Measurements from ENCODE around the gene CDK5R2. TPM values are rescaled to one million over a fixed set of nuclear protein-coding genes. Genes with fewer than 3 reads are reported as not detected.
"Not testable (repeated sequence)": the region's sequence is repeated elsewhere in the genome, so short reads cannot be mapped to it uniquely, and the experiment has no call there.

The CDK5R2 gene
- 0.67 TPM for polyA plus RNA-seq (2013, experiment 1 of 4)
- polyA plus RNA-seq (2013, experiment 2 of 4) = 0.48 TPM
- polyA plus RNA-seq (2013, experiment 3 of 4) = 0.43 TPM
- polyA plus RNA-seq (2013, experiment 4 of 4) = 0.61 TPM

DNA sequence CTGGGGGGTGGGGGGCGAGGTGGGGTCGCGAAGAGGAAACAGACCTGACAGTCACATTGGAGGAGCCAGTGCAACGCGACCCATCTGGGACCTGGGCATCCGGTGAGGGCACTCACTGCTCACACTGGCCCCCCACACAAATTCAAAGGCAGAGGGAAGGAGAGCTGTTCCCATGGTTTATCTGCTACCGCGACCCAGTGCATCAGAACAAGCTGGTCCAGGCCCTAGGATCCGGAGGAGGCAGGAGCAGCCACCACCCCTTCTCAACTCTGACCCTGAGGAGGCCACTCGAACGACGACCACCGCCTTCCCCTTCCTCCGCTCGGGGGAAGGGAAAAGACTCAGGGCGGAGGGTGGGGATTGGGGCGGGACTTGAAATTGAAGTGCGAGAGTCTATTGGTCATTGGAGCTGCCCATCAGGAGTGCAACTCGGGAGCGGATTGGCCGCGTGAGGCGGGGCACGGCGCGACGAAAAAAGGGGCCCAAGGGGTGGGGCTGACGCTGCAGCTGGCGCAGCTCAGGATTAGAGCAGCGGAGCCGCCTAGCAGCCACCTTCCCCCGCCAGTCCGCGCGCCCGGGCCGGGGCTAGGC lies at the start of gene CDK5R2:
TSS of gene CDK5R2 (plus strand) at position 526 of the 591 bp plus-strand sequence. CDS start 155 bp downstream, outside the sequence.
- peaks cover 80% of the 10 kb centered on the region for H3K27me3 ChIP-seq (ENCODE audit: control insufficient read depth, insufficient read depth, low read length, poor library complexity, severe bottlenecking)
- 1% methylated on average over 37 of the region's 37 CpGs for WGBS, 2 experiments
- H3K27ac ChIP-seq (ENCODE audit: insufficient read depth, low read depth, low read length, poor library complexity, severe bottlenecking) = no peak within 1 kb of the TSS
- H3K9me3 ChIP-seq (ENCODE audit: control insufficient read depth, low read length) = no peaks in the 10 kb centered on the region
- H3K4me3 ChIP-seq (ENCODE audit: insufficient read depth, low read depth, low read length) = peak within 1 kb of the TSS; percentile 52
- H3K4me1 ChIP-seq (ENCODE audit: control insufficient read depth, insufficient read depth, low read length) = peaks cover 24% of the 10 kb centered on the region
- H3K36me3 ChIP-seq (ENCODE audit: control insufficient read depth, insufficient read depth, low read length) = no peaks in the 10 kb centered on the region

DNA sequence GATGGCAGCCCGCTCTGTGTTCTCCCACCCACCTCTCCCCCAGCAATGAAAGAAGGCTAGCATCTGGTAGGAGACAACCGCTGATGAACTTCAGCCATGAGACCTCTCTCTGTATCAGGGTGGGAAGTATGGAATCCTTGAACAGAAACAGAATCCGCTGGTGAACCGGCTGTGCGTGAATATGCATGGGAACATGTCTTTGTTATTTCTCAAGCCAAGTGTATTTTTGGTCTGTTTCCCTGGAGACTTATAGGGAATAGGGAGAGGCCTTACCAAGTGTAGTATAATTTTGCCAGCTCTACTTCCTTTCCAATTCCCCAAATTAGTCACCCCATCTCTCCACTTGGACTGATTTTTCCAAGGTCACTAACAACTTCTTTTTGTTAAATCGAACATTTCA lies 48.7 kb upstream of the CDK5R2 start:
- Histone ChIP-seq H3K36me3 (ENCODE audit: control insufficient read depth, insufficient read depth, low read length) (no peaks in the 10 kb centered on the region), H3K27ac (ENCODE audit: insufficient read depth, low read depth, low read length, poor library complexity, severe bottlenecking) (no peak overlapping the region), H3K9me3 (ENCODE audit: control insufficient read depth, low read length) (no peaks in the 10 kb centered on the region), H3K27me3 (ENCODE audit: control insufficient read depth, insufficient read depth, low read length, poor library complexity, severe bottlenecking) (peaks cover 28% of the 10 kb centered on the region), H3K4me1 (ENCODE audit: control insufficient read depth, insufficient read depth, low read length) (no peaks in the 10 kb centered on the region), H3K4me3 (ENCODE audit: insufficient read depth, low read depth, low read length) (no peak overlapping the region)
- WGBS, 2 experiments = 94 to 95% methylated on average over 6 of the region's 6 CpGs

DNA sequence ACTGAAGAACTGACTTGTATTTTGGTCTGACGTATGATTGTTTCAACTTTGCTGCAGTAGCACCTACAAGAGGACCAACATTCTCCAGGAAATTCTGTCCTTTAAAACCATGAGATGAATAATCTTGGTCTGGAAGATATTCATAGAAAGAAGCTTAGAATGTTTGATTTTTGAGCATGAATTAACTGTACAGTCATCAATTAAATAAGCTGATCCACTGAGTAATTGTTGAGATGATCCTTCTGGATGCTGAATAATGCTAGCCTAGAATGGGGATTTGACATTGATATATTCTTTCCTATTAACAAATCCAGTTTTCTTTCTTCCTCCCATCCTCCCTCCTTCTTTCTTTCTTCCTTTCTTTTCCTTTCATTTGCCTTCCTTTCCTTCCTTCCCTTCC lies 39.0 kb upstream of the CDK5R2 start:
- H3K9me3 ChIP-seq (ENCODE audit: control insufficient read depth, low read length) = peaks cover 2% of the 10 kb centered on the region
- H3K27ac ChIP-seq (ENCODE audit: insufficient read depth, low read depth, low read length, poor library complexity, severe bottlenecking) = no peak overlapping the region
- H3K36me3 ChIP-seq (ENCODE audit: control insufficient read depth, insufficient read depth, low read length) = no peaks in the 10 kb centered on the region
- H3K4me3 ChIP-seq (ENCODE audit: insufficient read depth, low read depth, low read length) = no peak overlapping the region
- H3K27me3 ChIP-seq (ENCODE audit: control insufficient read depth, insufficient read depth, low read length, poor library complexity, severe bottlenecking) = no peaks in the 10 kb centered on the region
- H3K4me1 ChIP-seq (ENCODE audit: control insufficient read depth, insufficient read depth, low read length) = no peaks in the 10 kb centered on the region
- WGBS, 2 experiments = 100% methylated on average over 1 of the region's 1 CpG

DNA sequence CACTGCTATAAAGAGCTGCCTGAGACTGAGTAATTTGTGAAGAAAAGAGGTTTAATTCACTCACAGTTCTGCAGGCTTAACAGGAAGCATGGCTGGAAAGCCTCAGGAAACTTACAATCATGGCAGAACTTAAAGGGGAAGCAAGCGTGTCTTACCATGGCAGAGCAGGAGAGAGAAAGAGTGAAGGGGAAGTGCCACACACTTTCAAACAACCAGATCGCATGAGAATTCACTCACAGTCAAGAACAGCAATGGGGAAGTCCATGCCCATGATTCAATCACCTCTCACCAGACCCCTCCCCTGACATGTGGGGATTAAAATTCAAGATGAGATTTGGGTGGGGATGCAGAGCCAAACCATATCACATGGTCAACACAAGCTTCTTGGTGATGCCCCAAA lies 34.7 kb upstream of the CDK5R2 start:
- Histone ChIP-seq H3K27ac (ENCODE audit: insufficient read depth, low read depth, low read length, poor library complexity, severe bottlenecking) (no peak overlapping the region), H3K4me1 (ENCODE audit: control insufficient read depth, insufficient read depth, low read length) (no peaks in the 10 kb centered on the region), H3K36me3 (ENCODE audit: control insufficient read depth, insufficient read depth, low read length) (no peaks in the 10 kb centered on the region), H3K27me3 (ENCODE audit: control insufficient read depth, insufficient read depth, low read length, poor library complexity, severe bottlenecking) (no peaks in the 10 kb centered on the region), H3K9me3 (ENCODE audit: control insufficient read depth, low read length) (peaks cover 2% of the 10 kb centered on the region), H3K4me3 (ENCODE audit: insufficient read depth, low read depth, low read length) (no peak overlapping the region)
- WGBS, 2 experiments = 93 to 96% methylated on average over 1 to 2 of the region's 2 CpGs

DNA sequence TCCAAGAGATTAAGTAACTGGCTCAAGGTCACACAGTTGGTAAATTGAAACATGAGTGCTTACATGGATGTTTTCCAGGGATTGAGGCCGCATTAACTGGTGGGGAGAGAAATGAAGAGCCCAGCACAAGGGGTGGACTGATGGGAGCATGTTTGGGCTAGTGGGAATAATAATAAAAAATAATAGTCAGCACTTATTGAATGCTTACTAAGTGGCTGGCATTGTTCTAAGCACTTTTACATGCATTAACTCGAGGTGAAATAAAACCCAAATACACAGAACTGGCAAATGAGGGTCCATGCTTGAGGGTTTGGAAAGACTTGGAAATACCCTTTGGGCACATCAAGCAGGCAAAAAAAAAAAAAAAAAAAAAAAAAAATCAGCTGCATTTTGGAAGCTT lies 34.0 kb upstream of the CDK5R2 start:
- Histone ChIP-seq H3K9me3 (ENCODE audit: control insufficient read depth, low read length) (peaks cover 2% of the 10 kb centered on the region), H3K36me3 (ENCODE audit: control insufficient read depth, insufficient read depth, low read length) (no peaks in the 10 kb centered on the region), H3K4me3 (ENCODE audit: insufficient read depth, low read depth, low read length) (no peak overlapping the region), H3K27me3 (ENCODE audit: control insufficient read depth, insufficient read depth, low read length, poor library complexity, severe bottlenecking) (no peaks in the 10 kb centered on the region), H3K27ac (ENCODE audit: insufficient read depth, low read depth, low read length, poor library complexity, severe bottlenecking) (no peak overlapping the region), H3K4me1 (ENCODE audit: control insufficient read depth, insufficient read depth, low read length) (no peaks in the 10 kb centered on the region)
- WGBS, 2 experiments = 82 to 88% methylated on average over 2 of the region's 2 CpGs

DNA sequence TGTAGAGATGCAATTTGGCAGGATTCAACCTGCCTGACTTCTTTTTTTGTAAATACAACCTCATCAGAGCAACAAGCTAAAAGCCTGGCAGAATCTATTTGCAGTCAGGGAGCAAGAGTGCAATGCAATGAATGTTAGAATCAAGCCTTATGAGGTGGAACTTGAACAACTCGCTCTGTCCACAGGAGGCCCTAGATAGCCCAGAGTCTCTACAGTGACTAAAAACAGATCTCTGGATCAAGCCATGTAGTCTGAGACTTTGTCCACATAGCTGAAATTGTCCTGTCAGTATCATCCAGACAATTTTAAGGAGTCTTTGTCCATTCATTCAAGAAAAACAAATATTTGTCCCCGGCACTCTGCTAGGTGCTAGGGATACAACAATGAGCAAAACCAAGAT lies 32.0 kb upstream of the CDK5R2 start:
- WGBS, 2 experiments = 88 to 91% methylated on average over 2 of the region's 2 CpGs
- Histone ChIP-seq H3K4me1 (ENCODE audit: control insufficient read depth, insufficient read depth, low read length) (no peaks in the 10 kb centered on the region), H3K9me3 (ENCODE audit: control insufficient read depth, low read length) (peaks cover 2% of the 10 kb centered on the region), H3K4me3 (ENCODE audit: insufficient read depth, low read depth, low read length) (no peak overlapping the region), H3K27ac (ENCODE audit: insufficient read depth, low read depth, low read length, poor library complexity, severe bottlenecking) (no peak overlapping the region), H3K27me3 (ENCODE audit: control insufficient read depth, insufficient read depth, low read length, poor library complexity, severe bottlenecking) (no peaks in the 10 kb centered on the region), H3K36me3 (ENCODE audit: control insufficient read depth, insufficient read depth, low read length) (no peaks in the 10 kb centered on the region)

DNA sequence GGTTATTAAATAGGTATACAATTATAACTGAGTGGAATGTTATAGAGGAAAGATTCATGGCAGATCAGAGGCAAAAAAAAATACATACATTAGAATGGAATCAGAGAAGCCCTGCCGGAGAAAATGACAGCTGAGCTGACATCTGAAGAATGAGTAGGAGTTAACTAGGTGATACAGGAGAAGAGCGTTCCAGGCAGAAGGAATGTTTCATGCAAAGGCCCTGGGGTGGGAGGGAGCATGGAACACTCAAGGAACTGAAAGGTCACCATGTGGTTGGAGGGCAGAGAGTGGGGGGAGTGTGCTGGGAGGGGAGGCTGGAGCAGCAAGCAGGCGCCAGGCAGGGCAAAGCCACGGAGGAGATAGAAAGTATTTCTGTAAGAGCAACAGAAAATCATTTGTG lies 31.6 kb upstream of the CDK5R2 start:
- no peaks in the 10 kb centered on the region for H3K27me3 ChIP-seq (ENCODE audit: control insufficient read depth, insufficient read depth, low read length, poor library complexity, severe bottlenecking)
- no peaks in the 10 kb centered on the region for H3K4me1 ChIP-seq (ENCODE audit: control insufficient read depth, insufficient read depth, low read length)
- H3K9me3 ChIP-seq (ENCODE audit: control insufficient read depth, low read length) = peaks cover 2% of the 10 kb centered on the region
- H3K27ac ChIP-seq (ENCODE audit: insufficient read depth, low read depth, low read length, poor library complexity, severe bottlenecking) = no peak overlapping the region
- whole genome bisulfite sequencing, 2 experiments = 78 to 85% methylated on average over 4 of the region's 4 CpGs
- no peaks in the 10 kb centered on the region for H3K36me3 ChIP-seq (ENCODE audit: control insufficient read depth, insufficient read depth, low read length)
- no peak overlapping the region for H3K4me3 ChIP-seq (ENCODE audit: insufficient read depth, low read depth, low read length)

DNA sequence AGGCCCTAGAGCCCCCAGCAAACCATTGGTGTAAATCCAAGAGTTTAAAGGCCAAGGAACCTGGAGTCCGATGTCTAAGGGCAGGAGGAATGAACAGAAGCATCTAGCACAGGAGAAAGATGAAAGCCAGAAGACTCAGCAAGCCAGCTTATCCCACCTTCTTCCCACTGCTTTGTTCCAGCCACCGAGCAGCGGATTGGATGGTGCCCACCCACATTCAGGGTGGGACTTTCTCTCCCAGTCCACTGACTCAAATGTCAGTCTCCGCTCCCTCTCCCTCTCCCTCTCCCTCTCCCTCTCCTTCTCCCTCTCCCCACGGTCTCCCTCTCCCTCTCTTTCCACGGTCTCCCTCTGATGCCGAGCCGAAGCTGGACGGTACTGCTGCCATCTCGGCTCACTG lies 29.0 kb upstream of the CDK5R2 start:
- 84 to 95% methylated on average over 4 of the region's 10 CpGs for WGBS, 2 experiments
- not testable (repeated sequence) for H3K27me3 ChIP-seq (ENCODE audit: control insufficient read depth, insufficient read depth, low read length, poor library complexity, severe bottlenecking); H3K27ac ChIP-seq (ENCODE audit: insufficient read depth, low read depth, low read length, poor library complexity, severe bottlenecking); H3K9me3 ChIP-seq (ENCODE audit: control insufficient read depth, low read length); H3K36me3 ChIP-seq (ENCODE audit: control insufficient read depth, insufficient read depth, low read length); H3K4me1 ChIP-seq (ENCODE audit: control insufficient read depth, insufficient read depth, low read length); H3K4me3 ChIP-seq (ENCODE audit: insufficient read depth, low read depth, low read length)

DNA sequence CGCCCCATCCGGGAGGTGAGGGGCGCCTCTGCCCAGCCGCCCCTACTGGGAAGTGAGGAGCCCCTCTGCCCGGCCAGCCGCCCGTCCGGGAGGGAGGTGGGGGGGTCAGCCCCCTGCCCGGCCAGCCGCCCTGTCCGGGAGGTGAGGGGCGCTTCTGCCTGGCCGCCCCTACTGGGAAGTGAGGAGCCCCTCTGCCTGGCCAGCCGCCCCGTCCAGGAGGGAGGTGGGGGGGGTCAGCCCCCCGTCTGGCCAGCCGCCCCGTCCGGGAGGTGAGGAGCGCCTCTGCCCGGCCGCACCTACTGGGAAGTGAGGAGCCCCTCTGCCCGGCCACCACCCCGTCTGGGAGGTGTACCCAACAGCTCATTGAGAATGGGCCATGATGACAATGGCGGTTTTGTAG lies 27.7 kb upstream of the CDK5R2 start:
- not testable (repeated sequence) for H3K4me1 ChIP-seq (ENCODE audit: control insufficient read depth, insufficient read depth, low read length); H3K36me3 ChIP-seq (ENCODE audit: control insufficient read depth, insufficient read depth, low read length); H3K9me3 ChIP-seq (ENCODE audit: control insufficient read depth, low read length); H3K4me3 ChIP-seq (ENCODE audit: insufficient read depth, low read depth, low read length); H3K27me3 ChIP-seq (ENCODE audit: control insufficient read depth, insufficient read depth, low read length, poor library complexity, severe bottlenecking); H3K27ac ChIP-seq (ENCODE audit: insufficient read depth, low read depth, low read length, poor library complexity, severe bottlenecking)
- WGBS, 2 experiments = 95 to 96% methylated on average over 17 to 21 of the region's 25 CpGs

DNA sequence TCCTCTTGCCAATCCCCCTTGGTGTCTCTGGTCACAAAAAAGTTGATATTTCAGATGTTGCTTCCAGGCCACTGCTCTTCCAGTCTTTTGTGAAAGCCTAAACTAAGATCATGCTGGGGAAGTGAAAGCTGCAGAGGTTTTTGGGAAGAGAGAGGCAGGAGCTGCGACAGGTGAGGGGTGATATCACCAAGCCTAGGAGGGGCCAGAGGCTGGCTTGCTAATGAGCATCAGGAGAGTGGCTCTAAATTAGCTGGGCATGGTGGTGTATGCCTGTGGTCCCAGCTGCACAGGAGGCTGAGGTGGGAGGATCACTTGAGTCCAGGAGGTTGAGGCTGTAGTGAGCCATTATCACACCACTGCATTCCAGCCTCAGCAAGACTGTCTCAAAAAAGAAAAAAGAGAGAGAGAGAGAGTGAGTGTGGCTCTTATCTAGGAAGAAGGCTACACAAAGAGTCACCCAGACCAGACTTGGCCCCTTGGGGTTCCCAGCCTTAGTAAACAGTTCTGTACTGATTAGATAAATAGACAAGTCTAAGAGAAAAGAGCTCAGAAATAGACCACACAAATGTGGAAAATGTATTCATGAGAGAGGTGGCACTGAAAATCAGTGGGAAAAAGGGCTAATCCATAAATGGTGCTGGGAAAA lies 14.6 kb upstream of the CDK5R2 start:
- Histone ChIP-seq H3K27me3 (ENCODE audit: control insufficient read depth, insufficient read depth, low read length, poor library complexity, severe bottlenecking) (peaks cover 6% of the 10 kb centered on the region), H3K27ac (ENCODE audit: insufficient read depth, low read depth, low read length, poor library complexity, severe bottlenecking) (no peak overlapping the region), H3K4me1 (ENCODE audit: control insufficient read depth, insufficient read depth, low read length) (no peaks in the 10 kb centered on the region), H3K9me3 (ENCODE audit: control insufficient read depth, low read length) (no peaks in the 10 kb centered on the region), H3K4me3 (ENCODE audit: insufficient read depth, low read depth, low read length) (no peak overlapping the region), H3K36me3 (ENCODE audit: control insufficient read depth, insufficient read depth, low read length) (no peaks in the 10 kb centered on the region)
- WGBS, 2 experiments = 81 to 85% methylated on average over 1 of the region's 1 CpG

Measured in ectodermal cell (in vitro differentiated cells).